HEK293 (cell line): ENCODE measurements around the gene AGAP3.

Experiments
- CTCF ChIA-PET: fragments of 350-600 bp; formaldehyde crosslinking; extraction: SDS; loops from one replicate; lab custom pipeline; 2021; ENCODE audit warnings: antibody characterized with exemption; lab: Yijun Ruan, JAX
- POLR2A ChIA-PET: fragments of 300-600 bp; formaldehyde crosslinking; extraction: SDS; loops from one replicate; lab custom pipeline; 2020; ENCODE audit warnings: antibody characterized with exemption, inconsistent platforms; lab: Yijun Ruan, JAX
- H3K27ac ChIP-seq: fragments of 200-500 bp; sonication (Bioruptor generic); 2 replicates; pipeline ENCODE4 v1.5.1; 2014; ENCODE audit warnings: low read depth, low read length, control low read depth, inconsistent platforms; ENCODE audit errors: extremely low read depth
- H3K36me3 ChIP-seq, 2 experiments: fragments of 200-500 bp in 1 of 2; sonication (Bioruptor generic) in 1 of 2; 1 replicate in 1 of 2; 2 replicates in 1 of 2; pipeline ENCODE4 v1.5.1; 2014 to 2017; ENCODE audit warnings: inconsistent platforms in 2 of 2, low read length in 2 of 2; ENCODE audit not compliant: control insufficient read depth in 2 of 2, insufficient read depth in 1 of 2
- H3K4me1 ChIP-seq: fragments of 200-500 bp; sonication (Bioruptor generic); 2 replicates; pipeline ENCODE4 v1.5.1; 2014; ENCODE audit warnings: mild to moderate bottlenecking, low read length, inconsistent platforms; ENCODE audit not compliant: control insufficient read depth, insufficient read depth
- H3K4me3 ChIP-seq: 2 replicates; pipeline ENCODE4 v1.5.1; 2011; ENCODE audit warnings: low read depth, mild to moderate bottlenecking, control low read depth, low read length, moderate library complexity
- H3K9me3 ChIP-seq: fragments of 200-500 bp; sonication (Bioruptor generic); 2 replicates; pipeline ENCODE4 v1.5.1; 2014; ENCODE audit warnings: low read depth, low read length, inconsistent platforms; ENCODE audit not compliant: control insufficient read depth, insufficient read depth
- SCRT1 ChIP-seq: fragments of 450-650 bp; formaldehyde crosslinking; IDR thresholded peaks from 2 replicates; pipeline ENCODE4 v1.5.1; 2016; ENCODE audit warnings: missing biosample characterization, missing genetic modification characterization, borderline replicate concordance
- SCRT2 ChIP-seq: fragments of 450-650 bp; formaldehyde crosslinking; IDR thresholded peaks from 2 replicates; pipeline ENCODE4 v1.5.1; 2016; ENCODE audit warnings: missing biosample characterization, missing genetic modification characterization
- ZNF146 ChIP-seq: fragments of 450-650 bp; formaldehyde crosslinking; IDR thresholded peaks from 2 replicates; pipeline ENCODE4 v1.5.1; 2016; ENCODE audit warnings: missing biosample characterization, missing genetic modification characterization
- ZNF48 ChIP-seq: fragments of 450-650 bp; formaldehyde crosslinking; IDR thresholded peaks from 2 replicates; pipeline ENCODE4 v1.5.1; 2016; ENCODE audit warnings: missing biosample characterization, missing genetic modification characterization
- ZNF610 ChIP-seq: fragments of 450-650 bp; formaldehyde crosslinking; IDR thresholded peaks from 2 replicates; pipeline ENCODE4 v1.5.1; 2016; ENCODE audit warnings: missing biosample characterization, missing genetic modification characterization, borderline replicate concordance

The AGAP3 gene

GRCh38 chr7:151193203-151193978, 107.1 kb downstream of the AGAP3 start:
- TF ChIP-seq SCRT1 (tag by site-specific recombination) = peak; percentile 81
- TF ChIP-seq ZNF146 (tag by site-specific recombination) = no peak
- TF ChIP-seq ZNF610 (tag by site-specific recombination) = no peak
- peak; percentile 88 for TF ChIP-seq SCRT2 (tag by site-specific recombination)
- TF ChIP-seq ZNF48 = no peak
- ChIA-PET CTCF (interaction anchor here (1.3 kb wide), 1 partner anchor 231 kb away, joined by 4 read pairs; no protein-coding TSS in a partner anchor), POLR2A (interaction anchor here (0.7 kb wide), 1 partner anchor 56 kb away, joined by 4 read pairs; no protein-coding TSS in a partner anchor)
- Histone ChIP-seq H3K9me3 (no peaks in the 10 kb centered on the region), H3K27ac (no peak overlapping the region), H3K4me1 (no peaks in the 10 kb centered on the region), H3K4me3 (no peak overlapping the region), H3K36me3 (no peaks in the 10 kb centered on the region)
